ENCODE measurements around the gene ARID4A.

DNA sequence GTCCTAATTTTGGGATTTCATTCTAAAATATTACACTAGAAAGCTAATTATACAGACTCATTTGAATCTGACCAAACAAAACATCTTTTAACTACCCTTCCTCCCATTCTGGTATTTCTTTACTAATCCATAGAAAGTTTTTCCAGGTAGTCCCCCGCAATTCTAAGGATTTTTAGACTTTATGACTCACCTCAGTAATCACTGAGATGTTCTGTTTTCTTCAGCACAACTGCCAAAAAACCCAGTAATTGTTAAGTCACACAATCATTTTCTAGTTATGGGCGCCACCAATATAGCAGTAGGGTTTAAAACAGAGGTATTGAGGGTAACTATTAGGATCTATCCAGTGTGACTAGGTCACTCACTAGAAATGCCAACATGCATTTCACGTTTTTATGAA lies 1.6 kb upstream of the ARID4A start:
- TF ChIP-seq, protein P1, sequence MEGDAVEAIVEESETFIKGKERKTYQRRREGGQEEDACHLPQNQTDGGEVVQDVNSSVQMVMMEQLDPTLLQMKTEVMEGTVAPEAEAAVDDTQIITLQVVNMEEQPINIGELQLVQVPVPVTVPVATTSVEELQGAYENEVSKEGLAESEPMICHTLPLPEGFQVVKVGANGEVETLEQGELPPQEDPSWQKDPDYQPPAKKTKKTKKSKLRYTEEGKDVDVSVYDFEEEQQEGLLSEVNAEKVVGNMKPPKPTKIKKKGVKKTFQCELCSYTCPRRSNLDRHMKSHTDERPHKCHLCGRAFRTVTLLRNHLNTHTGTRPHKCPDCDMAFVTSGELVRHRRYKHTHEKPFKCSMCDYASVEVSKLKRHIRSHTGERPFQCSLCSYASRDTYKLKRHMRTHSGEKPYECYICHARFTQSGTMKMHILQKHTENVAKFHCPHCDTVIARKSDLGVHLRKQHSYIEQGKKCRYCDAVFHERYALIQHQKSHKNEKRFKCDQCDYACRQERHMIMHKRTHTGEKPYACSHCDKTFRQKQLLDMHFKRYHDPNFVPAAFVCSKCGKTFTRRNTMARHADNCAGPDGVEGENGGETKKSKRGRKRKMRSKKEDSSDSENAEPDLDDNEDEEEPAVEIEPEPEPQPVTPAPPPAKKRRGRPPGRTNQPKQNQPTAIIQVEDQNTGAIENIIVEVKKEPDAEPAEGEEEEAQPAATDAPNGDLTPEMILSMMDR (conservative IDR thresholded peaks at IDR 0.05; ENCODE audit: low read depth, low read length): no peak
- no peak for TF ChIP-seq EZH2 (IDR thresholded peaks at IDR 0.05; ENCODE audit: borderline replicate concordance, low read depth, low read length, poor library complexity, severe bottlenecking)

All from A673 (cell line).